HL-60 (cell line): ENCODE data around the gene SLC6A13.

ENCODE experiments used
- CTCF ChIP-seq: IDR thresholded peaks from one replicate; pipeline ENCODE4 v1.5.1; 2011; ENCODE audit warnings: low read length, control low read depth, inconsistent platforms; ENCODE audit not compliant: insufficient read depth
- GABPA ChIP-seq: IDR thresholded peaks from 2 replicates; pipeline ENCODE4 v1.6.1; 2012; ENCODE audit warnings: low read depth
- POLR2AphosphoS5 ChIP-seq: IDR thresholded peaks from 2 replicates; pipeline ENCODE4 v1.6.1; 2012; ENCODE audit warnings: low read depth
- REST ChIP-seq: IDR thresholded peaks from 2 replicates; pipeline ENCODE4 v1.6.1; 2012; ENCODE audit warnings: low read depth; ENCODE audit not compliant: insufficient replicate concordance
- SPI1 ChIP-seq: IDR thresholded peaks from 2 replicates; pipeline ENCODE4 v1.6.1; 2012; ENCODE audit warnings: low read depth, mild to moderate bottlenecking, borderline replicate concordance

DNA sequence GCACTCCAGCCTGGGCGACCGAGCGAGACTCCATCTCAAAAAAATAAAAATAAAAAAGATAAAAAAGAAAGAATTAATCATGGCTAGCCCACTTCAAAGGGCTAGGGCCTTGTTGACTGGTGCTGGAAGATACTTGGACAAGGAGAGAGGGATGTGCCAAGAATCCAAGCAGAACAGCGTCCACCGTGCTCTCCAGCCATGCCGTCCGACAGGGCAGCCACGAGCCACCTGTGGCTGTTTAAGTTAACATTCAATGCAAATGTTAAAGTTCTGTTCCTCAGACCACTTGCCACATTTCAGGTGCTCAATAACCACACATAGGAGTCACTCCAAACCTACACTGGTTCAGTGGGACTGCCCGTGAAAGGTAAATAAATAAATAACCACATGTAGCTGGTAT lies 21.4 kb downstream of the SLC6A13 start:
- TF ChIP-seq REST = no peak
- TF ChIP-seq CTCF = no peak
- TF ChIP-seq POLR2AphosphoS5 = no peak
- TF ChIP-seq GABPA = no peak
- no peak for TF ChIP-seq SPI1
